Caki2 (cell line): ENCODE measurements around the gene TMCC2. TPM values are rescaled to one million over a fixed set of nuclear protein-coding genes. Genes with fewer than 3 reads are reported as not detected.
"Not testable (repeated sequence)": the region's sequence is repeated elsewhere in the genome, so short reads cannot be mapped to it uniquely, and the experiment has no call there.

Experiments
- DNase-seq: peaks from one replicate; pipeline ENCODE4 v3.0.0-alpha.2; 2015; ENCODE audit warnings: low read depth
- in situ Hi-C: cut with HindIII; loops from 2 replicates; pipeline ENCODE4 v1.10.0; 2016; ENCODE audit warnings: low sequenced_read_pairs, low pct_unique_long_range_greater_than_20kb, mixed read lengths
- total RNA-seq: library from RNA; depleted of rRNA; stranded (reverse); fragments of >200 nt; shearing (Covaris generic); gene quantifications from 2 replicates; pipeline ENCODE4 v1.2.3, GENCODE V29; 2014; ENCODE audit warnings: low replicate concordance; rRNA removed

TMCC2 gene
- total RNA-seq = 7.7 and 9.3 TPM in 2 replicates

DNA sequence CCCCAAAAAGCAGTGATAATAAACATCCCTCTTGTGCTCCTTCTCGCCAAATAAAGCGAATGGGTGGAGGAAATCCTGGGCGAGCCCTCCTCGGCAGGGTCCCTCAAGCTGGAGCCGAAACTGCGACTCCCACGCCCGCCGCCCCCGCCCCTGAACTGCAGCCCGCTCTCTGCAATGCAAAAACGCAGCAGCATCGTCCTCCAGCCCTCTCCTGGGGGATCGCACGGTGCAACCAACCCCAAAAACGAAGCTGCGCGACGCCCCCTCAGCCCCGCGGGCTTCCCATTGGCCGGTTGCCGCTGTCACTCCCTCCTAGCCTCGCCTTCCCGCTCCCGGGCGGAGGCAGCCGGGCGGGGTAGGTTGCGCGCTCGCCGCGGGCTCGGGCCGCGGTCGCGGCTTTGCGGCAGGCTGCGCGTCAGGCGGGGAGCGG is at the start of gene TMCC2:
TSS of gene TMCC2 (plus strand) at position 363 of the 430 bp plus-strand sequence. CDS start 619 bp downstream, outside the sequence.
- DNase-seq = peak; percentile 84
- in situ Hi-C loops = no loop called here

DNA sequence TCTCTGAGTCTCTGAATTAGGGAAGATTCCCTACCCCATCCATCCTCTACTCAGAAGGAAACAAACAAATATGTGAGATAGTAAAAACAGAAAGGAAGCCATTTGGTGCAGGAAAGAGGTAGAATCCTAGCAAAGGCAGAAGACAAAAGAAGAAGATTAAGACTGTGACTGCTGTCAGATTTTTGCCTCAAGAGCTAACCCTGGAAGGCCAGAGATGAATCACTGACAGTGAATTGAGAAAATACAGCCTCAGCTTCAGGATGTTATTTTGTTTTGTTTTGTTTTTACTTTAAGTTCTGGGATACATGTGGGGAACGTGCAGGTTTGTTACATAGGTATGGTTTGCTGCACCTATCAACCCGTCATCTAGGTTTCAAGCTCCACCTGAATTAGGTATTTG is 47.9 kb upstream of the TMCC2 start:
- in situ Hi-C loops = no loop called here
- DNase-seq = no peak

- not testable (repeated sequence) for DNase-seq
Observed at GRCh38 chr1:205180331-205180730, 47.4 kb upstream of the TMCC2 start.

DNA sequence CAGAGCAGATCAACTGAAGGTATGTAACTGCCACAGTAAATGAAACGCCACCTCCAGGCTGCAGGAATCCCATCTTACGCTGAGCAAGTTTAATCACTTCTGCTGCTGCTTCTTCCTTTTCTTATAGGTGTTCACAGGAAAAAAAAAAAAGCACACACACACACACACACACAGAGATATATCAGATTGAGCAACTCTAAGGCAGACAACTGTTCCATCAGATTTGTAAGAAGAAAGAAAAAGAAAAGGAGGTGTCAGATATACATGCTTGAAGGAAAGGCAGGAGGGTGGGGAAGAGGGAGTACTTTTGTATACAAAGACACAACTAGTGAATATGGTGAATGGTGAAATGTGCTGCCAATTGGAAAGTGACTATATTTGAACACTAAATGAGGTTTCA is 44.8 kb upstream of the TMCC2 start:
- DNase-seq = no peak
- in situ Hi-C loops = no loop called here

More at GRCh38 chr1:205180331-205180730, 47.4 kb upstream of the TMCC2 start:
- in situ Hi-C loops = not testable (repeated sequence)

GRCh38 chr1:205183676-205184335 is 43.9 kb upstream of the TMCC2 start:
- in situ Hi-C loops = no loop called here

GRCh38 chr1:205186191-205186590 is 41.6 kb upstream of the TMCC2 start:
- no peak for DNase-seq
- in situ Hi-C loops = no loop called here

More at GRCh38 chr1:205183676-205184335, 43.9 kb upstream of the TMCC2 start:
- no peak for DNase-seq

GRCh38 chr1:205187420-205187819 is 40.3 kb upstream of the TMCC2 start:
- DNase-seq = no peak
- in situ Hi-C loops = no loop called here

DNA sequence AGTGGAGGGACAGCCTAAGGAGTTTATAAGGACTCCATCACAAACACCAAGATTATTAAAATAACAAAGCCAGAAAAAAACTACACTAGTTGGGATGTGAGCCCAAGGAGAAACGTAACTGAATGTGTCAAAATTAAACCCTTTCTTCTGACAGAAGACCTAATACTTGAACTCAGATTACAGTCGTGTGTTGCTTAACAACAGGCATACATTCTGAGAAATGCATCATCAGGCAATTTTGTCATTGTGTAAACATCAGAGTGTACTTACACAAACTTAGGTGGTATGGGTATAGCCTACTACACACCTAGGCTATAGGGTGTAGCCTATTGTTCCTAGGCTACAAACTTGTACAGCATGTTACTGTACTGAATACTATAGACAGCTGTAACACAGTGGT is 39.6 kb upstream of the TMCC2 start:
- in situ Hi-C loops = no loop called here
- DNase-seq = no peak

DNA sequence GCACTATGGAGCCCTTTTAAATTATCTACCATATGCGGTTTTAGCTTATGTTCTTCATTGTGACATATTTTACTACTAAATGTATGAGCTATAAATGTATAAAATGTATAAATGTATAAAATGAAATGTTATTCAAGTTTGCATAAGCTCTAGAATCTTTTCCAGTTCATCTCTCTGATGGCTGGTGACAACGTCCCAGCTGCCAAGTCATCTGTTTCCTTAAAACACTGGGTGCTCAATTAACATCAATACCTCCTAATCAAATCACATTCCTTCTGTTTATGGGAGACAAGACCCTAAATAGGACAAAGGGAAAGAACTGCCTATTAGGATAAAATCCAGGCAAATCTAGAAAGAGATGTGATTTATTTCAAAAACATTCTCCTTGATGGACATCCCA is 39.1 kb upstream of the TMCC2 start:
- in situ Hi-C loops = no loop called here
- DNase-seq = no peak

GRCh38 chr1:205189131-205189530 is 38.6 kb upstream of the TMCC2 start:
- DNase-seq = no peak
- in situ Hi-C loops = no loop called here

- DNase-seq = peak; percentile 46
- in situ Hi-C loops = no loop called here
Observed at GRCh38 chr1:205190845-205191577, 36.7 kb upstream of the TMCC2 start.

DNA sequence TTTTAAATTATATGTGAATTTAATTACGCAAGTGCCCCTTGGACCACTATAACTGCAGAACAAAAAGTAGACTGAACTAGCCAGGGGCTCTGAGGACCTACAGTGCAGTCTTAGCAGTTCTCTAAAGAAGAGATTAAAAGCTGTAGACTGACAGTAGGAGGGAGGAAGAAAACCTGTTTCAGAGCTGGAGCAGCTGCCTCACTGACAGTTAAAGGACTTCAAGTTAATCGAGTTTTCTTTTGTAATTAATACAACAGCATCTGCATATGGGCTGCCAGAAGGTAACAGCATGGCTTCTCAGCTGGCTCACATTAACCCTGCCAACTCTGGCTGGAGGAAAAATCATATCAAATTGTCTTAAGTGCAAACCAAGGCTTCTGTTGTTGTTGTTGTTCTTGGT is 36.1 kb upstream of the TMCC2 start:
- no peak for DNase-seq
- in situ Hi-C loops = no loop called here

DNA sequence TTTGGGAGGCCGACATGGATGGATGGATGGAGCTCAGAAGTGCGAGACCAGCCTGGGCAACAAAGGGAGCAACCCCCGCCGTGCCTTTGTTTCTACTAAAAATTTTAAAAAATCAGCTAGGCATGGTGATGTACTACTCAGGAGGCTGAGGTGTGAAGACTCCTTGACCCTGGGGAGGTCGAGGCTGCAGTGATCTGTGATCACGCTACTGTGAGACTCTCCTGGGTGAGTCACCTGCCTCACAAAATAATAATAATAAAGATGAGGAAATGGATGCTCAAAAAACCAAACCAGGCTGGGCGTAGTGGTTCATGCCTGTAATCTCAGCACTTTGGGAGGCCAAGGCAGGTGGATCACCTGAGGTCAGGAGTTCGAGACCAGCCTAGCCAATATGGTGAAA is 35.5 kb upstream of the TMCC2 start:
- in situ Hi-C loops = no loop called here
- DNase-seq = peak; percentile 65

GRCh38 chr1:205199090-205199930 is 28.4 kb upstream of the TMCC2 start:
- in situ Hi-C loops = no loop called here
- no peak for DNase-seq

- in situ Hi-C loops = no loop called here
Observed at GRCh38 chr1:205199931-205200299, 27.8 kb upstream of the TMCC2 start.

DNA sequence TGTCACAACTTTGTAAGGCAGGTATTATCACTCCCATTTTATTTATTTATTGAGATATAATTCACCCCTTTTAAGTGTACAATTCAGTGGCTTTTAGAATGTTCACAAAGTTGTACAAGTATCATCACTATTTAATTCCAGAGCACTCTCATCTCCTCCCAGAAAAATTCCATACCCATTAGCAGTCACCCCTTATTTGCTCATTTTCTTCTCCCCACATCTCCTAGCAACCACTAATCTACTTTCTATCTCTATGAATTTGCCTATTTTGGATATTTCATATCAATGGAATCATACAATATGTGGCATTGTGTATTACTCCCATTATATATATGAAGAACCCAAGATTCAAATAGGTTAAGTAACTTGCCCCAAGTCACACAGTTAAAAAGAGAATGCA is 23.2 kb upstream of the TMCC2 start:
- in situ Hi-C loops = no loop called here
- no peak for DNase-seq

More at GRCh38 chr1:205199931-205200299, 27.8 kb upstream of the TMCC2 start:
- no peak for DNase-seq

DNA sequence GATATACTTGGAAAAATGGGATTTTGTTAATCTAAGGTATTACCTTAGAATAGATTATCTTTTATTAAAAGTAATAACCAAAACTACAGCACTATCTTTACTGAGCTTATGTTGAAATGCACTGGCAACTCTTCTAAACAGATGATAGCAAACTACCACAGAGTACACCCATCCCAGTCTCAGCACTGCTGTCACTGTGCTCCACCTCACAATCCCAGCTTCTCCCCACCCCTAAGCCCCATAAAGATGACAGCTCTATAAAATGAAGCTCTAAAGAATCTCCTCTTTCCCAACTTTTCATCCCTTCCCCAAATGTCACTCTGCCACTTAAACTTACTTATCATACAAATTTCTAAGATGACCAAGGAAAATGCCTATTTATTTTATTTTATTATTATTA is 22.7 kb upstream of the TMCC2 start:
- in situ Hi-C loops = no loop called here
- DNase-seq = no peak

DNA sequence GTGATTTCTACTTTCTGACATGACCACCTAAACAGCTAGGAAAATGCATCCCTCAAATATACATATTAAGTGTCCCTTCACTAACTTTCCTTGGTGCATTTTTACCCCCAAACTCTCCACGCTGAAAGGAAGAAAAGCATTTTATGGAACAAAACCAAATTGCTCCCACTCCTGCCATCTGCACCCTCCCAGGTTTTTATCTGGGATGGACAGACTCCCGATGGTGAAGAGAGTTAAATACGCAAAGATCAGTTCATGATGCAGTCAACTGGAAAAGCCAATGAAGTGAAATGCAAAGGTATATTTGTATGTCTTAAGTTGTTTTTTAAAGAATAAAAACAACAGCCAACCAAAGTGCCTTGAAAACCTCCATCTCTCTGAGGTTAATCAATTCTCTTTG is 18.9 kb upstream of the TMCC2 start:
- DNase-seq = no peak
- in situ Hi-C loops = no loop called here

GRCh38 chr1:205210756-205211168 is 17.0 kb upstream of the TMCC2 start:
- in situ Hi-C loops = no loop called here
- peak; percentile 30 for DNase-seq
